Stimulated activated naive CD8-positive, alpha-beta T cell treated with anti-CD3 and anti-CD28 coated beads, Interleukin-15, Interleukin-2, amounts not matched to agents 100 U/mL and 50 U/mL, for 24 hours (primary cell): ENCODE data around the gene MIX23.
A peak's percentile ranks its signal among the peaks of the same experiment; 100 is the strongest.

Source experiments
- ATAC-seq: fragments of 150-1000 bp; cut with Tn5 transposase; one replicate; pipeline ENCODE4 v1.10.0; 2021
- DNase-seq: peaks from one replicate; pipeline ENCODE4 v3.0.0; 2021

MIX23 gene

GRCh38 chr3:122351612-122352011 is 31.4 kb downstream of the MIX23 start:
- ATAC-seq, result no peak

GRCh38 chr3:122350814-122351418 is 32.1 kb downstream of the MIX23 start:
- no peak for ATAC-seq
- no peak for DNase-seq

More at GRCh38 chr3:122351612-122352011, 31.4 kb downstream of the MIX23 start:
- no peak for DNase-seq

GRCh38 chr3:122349171-122349570 is 33.9 kb downstream of the MIX23 start:
- DNase-seq, result no peak

GRCh38 chr3:122343654-122344053 is 39.4 kb downstream of the MIX23 start:
- DNase-seq, result no peak
- ATAC-seq, result no peak

More at GRCh38 chr3:122349171-122349570, 33.9 kb downstream of the MIX23 start:
- ATAC-seq, result no peak

- ATAC-seq, result no peak
- DNase-seq, result no peak
Observed at GRCh38 chr3:122342803-122343202, 40.2 kb downstream of the MIX23 start.

GRCh38 chr3:122332551-122332950 is 50.5 kb downstream of the MIX23 start:
- no peak for ATAC-seq
- DNase-seq, result no peak

GRCh38 chr3:122331886-122332285 is 51.1 kb downstream of the MIX23 start:
- ATAC-seq, result no peak
- DNase-seq, result no peak

- ATAC-seq (no peak), DNase-seq (no peak)
Observed at GRCh38 chr3:122325769-122326168, 57.3 kb downstream of the MIX23 start.

GRCh38 chr3:122324871-122325323 is 58.1 kb downstream of the MIX23 start, which contains the start of gene CSTA:
Gene CSTA, plus strand, starts transcription at chr3:122325248. Its CDS starts 45 bp downstream, at chr3:122325293.
- ATAC-seq, result no peak
- DNase-seq, result no peak

GRCh38 chr3:122322095-122323075 is 60.6 kb downstream of the MIX23 start:
- DNase-seq, result peak; percentile 20
- ATAC-seq, result peak; percentile 91

GRCh38 chr3:122318620-122319019 is 64.4 kb downstream of the MIX23 start:
- DNase-seq, result no peak
- no peak for ATAC-seq

- ATAC-seq, result no peak
- no peak for DNase-seq
Observed at GRCh38 chr3:122316368-122316767, 66.7 kb downstream of the MIX23 start.

- ATAC-seq (no peak), DNase-seq (no peak)
Observed at GRCh38 chr3:122315619-122316018, 67.4 kb downstream of the MIX23 start.

- ATAC-seq, result no peak
- no peak for DNase-seq
Observed at GRCh38 chr3:122314228-122314876, 68.7 kb downstream of the MIX23 start.

GRCh38 chr3:122313281-122313680 is 69.8 kb downstream of the MIX23 start:
- ATAC-seq (no peak), DNase-seq (no peak)

- ATAC-seq (no peak), DNase-seq (no peak)
Observed at GRCh38 chr3:122312826-122313225, 70.2 kb downstream of the MIX23 start.

- no peak for ATAC-seq
- no peak for DNase-seq
Observed at GRCh38 chr3:122310361-122310760, 72.7 kb downstream of the MIX23 start.
